HG03066 (cell line): Measurements from ENCODE around the gene CACNA2D3.

Source experiments
- ATAC-seq: cut with Tn5 transposase; IDR thresholded peaks from one replicate; pipeline ENCODE4 v1.9.1; 2021; ENCODE audit warnings: low read depth; ENCODE audit not compliant: unreplicated experiment

Gene CACNA2D3

DNA sequence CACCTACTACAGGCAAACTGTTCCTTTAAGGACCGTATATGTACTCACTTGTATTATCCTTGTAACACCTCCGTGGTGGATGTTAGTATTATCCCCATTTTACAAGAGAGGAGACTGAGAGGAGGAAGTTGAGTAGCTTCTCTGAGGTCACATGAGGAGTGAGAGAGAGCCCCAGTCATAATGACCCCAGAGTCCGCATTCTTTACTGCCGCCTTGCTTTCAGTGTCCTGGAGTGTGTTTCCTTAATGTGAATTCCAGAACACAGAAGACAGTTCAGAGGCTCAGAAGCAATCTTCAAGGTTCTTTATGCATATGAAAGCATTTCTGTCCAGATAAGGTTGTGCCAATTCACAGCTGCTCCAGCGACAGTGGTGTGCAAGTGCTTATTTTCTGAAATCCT lies 199.2 kb downstream of the CACNA2D3 start:
- ATAC-seq = no peak

- no peak for ATAC-seq
Observed at GRCh38 chr3:54322354-54322753, 200.0 kb downstream of the CACNA2D3 start.

- no peak for ATAC-seq
Observed at GRCh38 chr3:54324103-54324502, 201.8 kb downstream of the CACNA2D3 start.

- ATAC-seq = no peak
Observed at GRCh38 chr3:54326951-54327350, 204.6 kb downstream of the CACNA2D3 start.

DNA sequence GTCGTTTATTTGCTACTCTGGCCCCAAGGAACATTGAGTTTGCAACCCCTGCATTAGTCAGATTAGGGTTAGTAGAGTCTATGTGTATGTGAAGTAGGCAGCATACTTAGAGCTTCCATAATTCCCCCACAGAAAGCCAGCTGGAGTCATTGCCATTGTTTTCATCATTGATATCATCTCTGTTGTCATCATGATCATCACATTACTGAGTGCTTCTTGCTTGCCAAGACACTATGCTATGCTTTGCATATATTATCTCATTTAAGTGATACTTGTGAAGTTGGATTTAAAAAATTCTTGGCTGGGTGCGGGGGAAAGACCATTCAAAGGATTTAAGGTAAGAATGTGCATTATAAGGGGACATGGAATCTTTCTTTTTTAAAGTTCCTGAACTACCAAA lies 209.0 kb downstream of the CACNA2D3 start:
- ATAC-seq = no peak

- ATAC-seq = no peak
Observed at GRCh38 chr3:54337846-54338245, 215.5 kb downstream of the CACNA2D3 start.

GRCh38 chr3:54339608-54340007 lies 217.3 kb downstream of the CACNA2D3 start:
- no peak for ATAC-seq

DNA sequence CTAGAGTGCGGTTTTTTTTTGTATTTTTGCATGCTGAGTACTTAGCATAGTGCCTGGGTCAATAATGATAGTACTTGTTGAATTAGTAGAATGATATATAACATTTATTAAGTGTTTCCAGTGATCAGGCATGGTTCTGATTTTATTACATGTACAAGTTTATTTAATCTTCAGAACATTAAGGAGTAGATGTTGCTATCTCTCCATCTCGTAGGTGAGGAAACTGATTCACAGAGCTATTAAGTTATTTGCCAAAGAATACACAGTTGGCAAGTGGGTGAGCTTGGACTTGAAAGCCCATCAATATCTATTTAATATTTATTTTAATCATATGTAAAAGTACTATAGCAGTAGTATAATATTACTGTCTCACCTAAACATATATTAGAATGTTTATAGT lies 219.5 kb downstream of the CACNA2D3 start:
- ATAC-seq = no peak

GRCh38 chr3:54342676-54343075 lies 220.3 kb downstream of the CACNA2D3 start:
- ATAC-seq = no peak

- ATAC-seq = no peak
Observed at GRCh38 chr3:54343495-54343894, 221.1 kb downstream of the CACNA2D3 start.

- ATAC-seq = no peak
Observed at GRCh38 chr3:54344601-54345231, 222.4 kb downstream of the CACNA2D3 start.

DNA sequence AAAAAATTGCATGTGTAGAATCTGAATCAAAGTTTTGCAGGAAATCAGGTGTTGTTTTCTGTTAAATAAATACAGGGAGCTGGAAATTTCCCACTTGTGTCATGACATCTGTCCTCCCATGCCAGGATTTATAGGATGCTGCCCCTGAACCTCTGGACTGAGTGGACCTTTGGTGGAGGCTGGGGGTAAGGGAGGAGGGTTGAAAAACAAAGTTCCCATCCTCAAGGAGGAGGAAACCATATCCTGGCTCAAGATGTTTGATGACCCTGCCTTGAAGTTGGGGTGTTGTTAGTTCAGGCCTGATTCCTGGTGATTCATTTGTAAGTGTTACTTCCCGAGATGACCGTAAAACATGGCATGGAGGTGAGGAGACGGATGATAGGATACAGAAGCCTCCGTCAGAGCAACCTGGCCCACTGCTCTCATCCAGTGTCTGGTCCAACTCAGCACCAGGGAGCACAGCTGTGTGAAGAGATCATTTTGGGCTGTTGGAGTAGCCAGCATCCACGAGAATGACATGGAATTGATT lies 223.6 kb downstream of the CACNA2D3 start:
- no peak for ATAC-seq

- ATAC-seq = no peak
Observed at GRCh38 chr3:54347060-54347459, 224.7 kb downstream of the CACNA2D3 start.

DNA sequence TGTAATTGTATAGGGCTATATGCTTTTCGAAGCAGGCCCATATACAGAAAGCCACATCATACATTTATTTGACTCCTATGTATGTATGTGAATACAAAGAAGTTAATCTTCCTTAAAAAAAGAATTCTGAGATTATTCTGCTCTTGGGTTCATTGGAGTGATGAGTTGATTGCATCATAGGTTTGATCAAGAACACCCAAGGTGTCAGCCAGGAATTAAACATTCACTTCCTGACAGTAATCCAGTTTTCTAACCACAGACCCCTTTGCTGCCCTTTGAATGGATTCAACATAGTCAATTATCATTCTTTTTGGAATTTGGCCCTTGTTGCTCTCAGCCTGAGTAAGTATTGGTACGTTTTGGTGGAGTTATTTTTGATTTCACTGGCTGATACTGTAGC lies 225.6 kb downstream of the CACNA2D3 start:
- no peak for ATAC-seq

- no peak for ATAC-seq
Observed at GRCh38 chr3:54349231-54349652, 226.9 kb downstream of the CACNA2D3 start.

- no peak for ATAC-seq
Observed at GRCh38 chr3:54349691-54350090, 227.3 kb downstream of the CACNA2D3 start.

- no peak for ATAC-seq
Observed at GRCh38 chr3:54353546-54353945, 231.2 kb downstream of the CACNA2D3 start.

GRCh38 chr3:54353946-54354345 lies 231.6 kb downstream of the CACNA2D3 start:
- no peak for ATAC-seq

GRCh38 chr3:54355800-54356199 lies 233.4 kb downstream of the CACNA2D3 start:
- no peak for ATAC-seq

- no peak for ATAC-seq
Observed at GRCh38 chr3:54356261-54357045, 234.1 kb downstream of the CACNA2D3 start.

DNA sequence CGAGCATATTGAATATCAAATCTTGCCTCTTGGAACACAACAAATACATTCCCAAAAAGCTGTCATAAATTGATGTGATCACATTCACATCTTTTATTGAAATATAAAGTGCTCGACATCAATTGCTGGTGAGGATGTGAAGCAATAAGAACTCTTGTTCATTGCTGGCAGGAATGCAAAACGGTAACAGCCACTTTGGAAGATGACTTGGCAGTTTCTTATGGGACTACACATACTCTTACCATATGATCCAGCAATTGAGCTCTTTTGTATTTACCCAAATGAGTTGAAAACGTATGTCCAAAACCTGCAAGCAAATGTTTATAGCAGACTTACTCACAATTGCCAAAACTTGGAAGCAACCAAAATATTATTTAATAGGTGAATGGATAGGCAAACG lies 234.9 kb downstream of the CACNA2D3 start:
- ATAC-seq = no peak

DNA sequence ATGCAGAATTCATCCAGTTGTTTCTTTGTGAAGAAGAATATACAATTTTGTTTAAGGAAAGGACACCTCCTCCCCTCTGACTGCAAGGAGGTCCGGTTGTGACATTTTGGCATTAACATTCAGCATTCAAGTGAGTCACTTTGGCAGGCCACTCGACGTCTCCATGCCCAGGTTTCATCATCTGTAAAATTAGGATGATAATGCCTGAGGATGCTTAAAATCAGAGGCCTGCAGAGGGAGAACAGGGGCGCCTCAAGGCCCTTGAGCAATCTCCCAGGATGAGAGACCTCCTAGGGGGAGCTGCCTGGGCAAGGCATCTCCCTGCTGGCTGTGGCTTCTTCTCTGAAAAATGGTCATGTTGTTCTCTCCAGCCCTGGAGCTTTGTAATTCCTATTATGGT lies 236.0 kb downstream of the CACNA2D3 start:
- no peak for ATAC-seq
